Measurements from ENCODE around the gene KDM5B.

KDM5B gene

GRCh38 chr1:202807926-202808757, at the start of gene KDM5B:
Gene KDM5B (minus strand): TSS chr1:202808421. CDS start chr1:202808305, 116 bp downstream.
- FAIRE-seq, result no peak

- no peak for FAIRE-seq
Observed at GRCh38 chr1:202857136-202857610, 49.0 kb upstream of the KDM5B start.

GRCh38 chr1:202856014-202856413, 47.8 kb upstream of the KDM5B start:
- FAIRE-seq, result no peak

- FAIRE-seq, result no peak
Observed at GRCh38 chr1:202854787-202855186, 46.6 kb upstream of the KDM5B start.

- peak; percentile 75 for FAIRE-seq
Observed at GRCh38 chr1:202852163-202852904, 44.1 kb upstream of the KDM5B start.

- FAIRE-seq, result no peak
Observed at GRCh38 chr1:202850593-202851362, 42.6 kb upstream of the KDM5B start.

GRCh38 chr1:202848191-202848542, 39.9 kb upstream of the KDM5B start:
- FAIRE-seq, result no peak

GRCh38 chr1:202844935-202845334, 36.7 kb upstream of the KDM5B start:
- no peak for FAIRE-seq

GRCh38 chr1:202844259-202844658, 36.0 kb upstream of the KDM5B start:
- FAIRE-seq, result no peak

GRCh38 chr1:202843081-202843480, 34.9 kb upstream of the KDM5B start:
- FAIRE-seq, result no peak

- FAIRE-seq, result no peak
Observed at GRCh38 chr1:202837746-202838262, 29.6 kb upstream of the KDM5B start.

- no peak for FAIRE-seq
Observed at GRCh38 chr1:202836623-202837403, 28.6 kb upstream of the KDM5B start.

- FAIRE-seq, result no peak
Observed at GRCh38 chr1:202835548-202836072, 27.4 kb upstream of the KDM5B start.

- no peak for FAIRE-seq
Observed at GRCh38 chr1:202834771-202835547, 26.7 kb upstream of the KDM5B start.

- FAIRE-seq, result no peak
Observed at GRCh38 chr1:202831906-202832305, 23.7 kb upstream of the KDM5B start.

- FAIRE-seq, result peak; percentile 36
Observed at GRCh38 chr1:202829223-202829622, 21.0 kb upstream of the KDM5B start.

- no peak for FAIRE-seq
Observed at GRCh38 chr1:202825748-202826147, 17.5 kb upstream of the KDM5B start.

GRCh38 chr1:202821467-202821866, 13.2 kb upstream of the KDM5B start:
- FAIRE-seq, result no peak

- no peak for FAIRE-seq
Observed at GRCh38 chr1:202818819-202819218, 10.6 kb upstream of the KDM5B start.

GRCh38 chr1:202815120-202815519, 6.9 kb upstream of the KDM5B start:
- no peak for FAIRE-seq
